Dermis microvascular lymphatic vessel endothelial cell (primary cell): ENCODE measurements around the gene ATP9A. TPM values are rescaled to one million over a fixed set of nuclear protein-coding genes. Genes with fewer than 3 reads are reported as not detected.

Source experiments
- DNase-seq, 2 donors: peaks; one replicate each; pipeline versions ENCODE4 v3.0.0 to v3.0.0-alpha.2; 2010; ENCODE audit warnings: low read depth in 2 of 2
- total RNA-seq: library from RNA; depleted of rRNA; stranded (reverse); fragments of >200 nt; gene quantifications from 2 replicates; pipeline ENCODE4 v1.2.1, GENCODE V29; 2014

ATP9A gene
- total RNA-seq, 1 donor from 2014 or later = 54.0 TPM

GRCh38 chr20:51560550-51561307 lies 207.5 kb downstream of the ATP9A start:
- peak in 1 of 2 donors; percentile 13 for DNase-seq

- no peak for DNase-seq
Measured at GRCh38 chr20:51560042-51560441, 208.1 kb downstream of the ATP9A start.

- peak; percentile 57 to 75 for DNase-seq
Measured at GRCh38 chr20:51554538-51555165, 213.5 kb downstream of the ATP9A start.

- no peak for DNase-seq
Measured at GRCh38 chr20:51553897-51554486, 214.2 kb downstream of the ATP9A start.

GRCh38 chr20:51551186-51551585 lies 217.0 kb downstream of the ATP9A start:
- DNase-seq = no peak

- no peak for DNase-seq
Measured at GRCh38 chr20:51549474-51549873, 218.7 kb downstream of the ATP9A start.

- DNase-seq = no peak
Measured at GRCh38 chr20:51547951-51548350, 220.2 kb downstream of the ATP9A start.

Other genes with a start within 250 kb of the ATP9A start
- gene NFATC2, start 225.7 kb downstream of the ATP9A start, total RNA-seq = 2.4 and 2.7 TPM in 2 replicates
- 0.26 and 0.63 TPM in 2 replicates for gene SALL4, start 34.1 kb upstream of the ATP9A start, total RNA-seq